Measurements from ENCODE around the gene MRPL33. TPM values are rescaled to one million over a fixed set of nuclear protein-coding genes. Genes with fewer than 3 reads are reported as not detected.
A peak's percentile ranks its signal among the peaks of the same experiment; 100 is the strongest.

The MRPL33 gene
- total and polyA plus RNA-seq, 5 donors, result 242 to 596 (median 305) TPM

GRCh38 chr2:27798948-27799645, 27.6 kb downstream of the MRPL33 start:
- Histone ChIP-seq H3K9me3 (ENCODE audit: control insufficient read depth, low read length) (no peaks in the 10 kb centered on the region), H3K4me1 (ENCODE audit: control insufficient read depth, insufficient read depth, low read length) (peaks cover 30% of the 10 kb centered on the region), H3K27me3 (ENCODE audit: control insufficient read depth, insufficient read depth) (no peaks in the 10 kb centered on the region), H3K4me3 (ENCODE audit: low read length) (no peak overlapping the region), H3K27ac (ENCODE audit: low read length) (peak overlapping the region; percentile 91)
- WGBS, result 43% methylated on average over 11 of the region's 11 CpGs
- DNase-seq (peak in 2 of 3 donors; percentile 64 to 75), ATAC-seq (peak; percentile 44 to 82)
- intact Hi-C loops (cut with DNase I), result no loop called here

- ATAC-seq (no peak), DNase-seq (no peak)
- peak overlapping the region; percentile 91 for H3K27ac ChIP-seq (ENCODE audit: low read length)
- intact Hi-C loops (cut with DNase I), result no loop called here
- peaks cover 30% of the 10 kb centered on the region for H3K4me1 ChIP-seq (ENCODE audit: control insufficient read depth, insufficient read depth, low read length)
- no peaks in the 10 kb centered on the region for H3K27me3 ChIP-seq (ENCODE audit: control insufficient read depth, insufficient read depth)
- H3K9me3 ChIP-seq (ENCODE audit: control insufficient read depth, low read length), result no peaks in the 10 kb centered on the region
- 71% methylated on average over 4 of the region's 4 CpGs for WGBS
- no peak overlapping the region for H3K4me3 ChIP-seq (ENCODE audit: low read length)
Observed at GRCh38 chr2:27799646-27800010, 28.1 kb downstream of the MRPL33 start.

- Histone ChIP-seq H3K4me3 (ENCODE audit: low read length) (no peak overlapping the region), H3K9me3 (ENCODE audit: control insufficient read depth, low read length) (no peaks in the 10 kb centered on the region), H3K4me1 (ENCODE audit: control insufficient read depth, insufficient read depth, low read length) (peaks cover 20% of the 10 kb centered on the region), H3K27me3 (ENCODE audit: control insufficient read depth, insufficient read depth) (no peaks in the 10 kb centered on the region), H3K27ac (ENCODE audit: low read length) (peak overlapping the region; percentile 65)
- ATAC-seq (peak in 1 of 2 donors; percentile 38), DNase-seq (peak in 1 of 3 donors; percentile 56)
- intact Hi-C loops (cut with DNase I), result no loop called here
- 72% methylated on average over 6 of the region's 6 CpGs for WGBS
Observed at GRCh38 chr2:27800856-27801255, 29.3 kb downstream of the MRPL33 start.

GRCh38 chr2:27802547-27802946, 31.0 kb downstream of the MRPL33 start:
- peak in 1 of 3 donors; percentile 47 for DNase-seq
- intact Hi-C loops (cut with DNase I), result no loop called here
- Histone ChIP-seq H3K4me1 (ENCODE audit: control insufficient read depth, insufficient read depth, low read length) (peaks cover 9% of the 10 kb centered on the region), H3K27me3 (ENCODE audit: control insufficient read depth, insufficient read depth) (no peaks in the 10 kb centered on the region), H3K27ac (ENCODE audit: low read length) (peak overlapping the region; percentile 61), H3K4me3 (ENCODE audit: low read length) (no peak overlapping the region), H3K9me3 (ENCODE audit: control insufficient read depth, low read length) (no peaks in the 10 kb centered on the region)
- ATAC-seq, result peak; percentile 50 to 68
- 77% methylated on average over 6 of the region's 6 CpGs for WGBS

GRCh38 chr2:27803046-27803445, 31.5 kb downstream of the MRPL33 start:
- 93% methylated on average over 2 of the region's 2 CpGs for WGBS
- DNase-seq (no peak), ATAC-seq (no peak)
- Histone ChIP-seq H3K9me3 (ENCODE audit: control insufficient read depth, low read length) (no peaks in the 10 kb centered on the region), H3K4me3 (ENCODE audit: low read length) (no peak overlapping the region), H3K27ac (ENCODE audit: low read length) (no peak overlapping the region), H3K27me3 (ENCODE audit: control insufficient read depth, insufficient read depth) (no peaks in the 10 kb centered on the region), H3K4me1 (ENCODE audit: control insufficient read depth, insufficient read depth, low read length) (peaks cover 7% of the 10 kb centered on the region)
- intact Hi-C loops (cut with DNase I), result no loop called here

GRCh38 chr2:27804146-27804545, 32.6 kb downstream of the MRPL33 start:
- no peak for ATAC-seq

GRCh38 chr2:27805180-27805579, 33.7 kb downstream of the MRPL33 start:
- Histone ChIP-seq H3K27ac (ENCODE audit: low read length) (no peak overlapping the region), H3K4me3 (ENCODE audit: low read length) (no peak overlapping the region), H3K4me1 (ENCODE audit: control insufficient read depth, insufficient read depth, low read length) (peaks cover 5% of the 10 kb centered on the region), H3K27me3 (ENCODE audit: control insufficient read depth, insufficient read depth) (no peaks in the 10 kb centered on the region), H3K9me3 (ENCODE audit: control insufficient read depth, low read length) (no peaks in the 10 kb centered on the region)
- WGBS, result 75% methylated on average over 3 of the region's 3 CpGs
- ATAC-seq (no peak), DNase-seq (no peak)
- intact Hi-C loops (cut with DNase I), result no loop called here

More at GRCh38 chr2:27804146-27804545, 32.6 kb downstream of the MRPL33 start:
- Histone ChIP-seq H3K4me3 (ENCODE audit: low read length) (no peak overlapping the region), H3K4me1 (ENCODE audit: control insufficient read depth, insufficient read depth, low read length) (peaks cover 5% of the 10 kb centered on the region), H3K27ac (ENCODE audit: low read length) (no peak overlapping the region), H3K27me3 (ENCODE audit: control insufficient read depth, insufficient read depth) (no peaks in the 10 kb centered on the region), H3K9me3 (ENCODE audit: control insufficient read depth, low read length) (no peaks in the 10 kb centered on the region)
- intact Hi-C loops (cut with DNase I), result no loop called here
- DNase-seq, result no peak

GRCh38 chr2:27806311-27807059, 35.0 kb downstream of the MRPL33 start:
- DNase-seq (no peak), ATAC-seq (no peak)
- no peaks in the 10 kb centered on the region for H3K27me3 ChIP-seq (ENCODE audit: control insufficient read depth, insufficient read depth)
- intact Hi-C loops (cut with DNase I), result no loop called here
- 93% methylated on average over 5 of the region's 5 CpGs for WGBS
- H3K9me3 ChIP-seq (ENCODE audit: control insufficient read depth, low read length), result no peaks in the 10 kb centered on the region
- H3K4me1 ChIP-seq (ENCODE audit: control insufficient read depth, insufficient read depth, low read length), result no peaks in the 10 kb centered on the region
- no peak overlapping the region for H3K27ac ChIP-seq (ENCODE audit: low read length)
- H3K4me3 ChIP-seq (ENCODE audit: low read length), result no peak overlapping the region

- Histone ChIP-seq H3K9me3 (ENCODE audit: control insufficient read depth, low read length) (no peaks in the 10 kb centered on the region), H3K4me1 (ENCODE audit: control insufficient read depth, insufficient read depth, low read length) (no peaks in the 10 kb centered on the region), H3K4me3 (ENCODE audit: low read length) (no peak overlapping the region), H3K27ac (ENCODE audit: low read length) (no peak overlapping the region), H3K27me3 (ENCODE audit: control insufficient read depth, insufficient read depth) (no peaks in the 10 kb centered on the region)
- ATAC-seq, result peak in 1 of 2 donors; percentile 49
- DNase-seq, result peak in 1 of 3 donors; percentile 59
- intact Hi-C loops (cut with DNase I), result no loop called here
- 73% methylated on average over 4 of the region's 4 CpGs for WGBS
Observed at GRCh38 chr2:27807476-27807875, 36.0 kb downstream of the MRPL33 start.

GRCh38 chr2:27808418-27808817, 36.9 kb downstream of the MRPL33 start:
- ATAC-seq (no peak), DNase-seq (no peak)
- H3K27ac ChIP-seq (ENCODE audit: low read length), result no peak overlapping the region
- H3K27me3 ChIP-seq (ENCODE audit: control insufficient read depth, insufficient read depth), result no peaks in the 10 kb centered on the region
- intact Hi-C loops (cut with DNase I), result no loop called here
- H3K4me1 ChIP-seq (ENCODE audit: control insufficient read depth, insufficient read depth, low read length), result no peaks in the 10 kb centered on the region
- H3K4me3 ChIP-seq (ENCODE audit: low read length), result no peak overlapping the region
- no peaks in the 10 kb centered on the region for H3K9me3 ChIP-seq (ENCODE audit: control insufficient read depth, low read length)
- WGBS, result 83% methylated on average over 2 of the region's 2 CpGs

- DNase-seq, result no peak
- H3K27me3 ChIP-seq (ENCODE audit: control insufficient read depth, insufficient read depth), result no peaks in the 10 kb centered on the region
- 91% methylated on average over 3 of the region's 3 CpGs for WGBS
- intact Hi-C loops (cut with DNase I), result no loop called here
- H3K4me1 ChIP-seq (ENCODE audit: control insufficient read depth, insufficient read depth, low read length), result no peaks in the 10 kb centered on the region
- peak; percentile 54 to 66 for ATAC-seq
- no peak overlapping the region for H3K27ac ChIP-seq (ENCODE audit: low read length)
- no peak overlapping the region for H3K4me3 ChIP-seq (ENCODE audit: low read length)
- H3K9me3 ChIP-seq (ENCODE audit: control insufficient read depth, low read length), result no peaks in the 10 kb centered on the region
Observed at GRCh38 chr2:27808984-27809383, 37.5 kb downstream of the MRPL33 start.

All from right cardiac atrium (tissue), 5 donors.